ENCODE results near the gene LURAP1L.
A peak's percentile ranks its signal among the peaks of the same experiment; 100 is the strongest.

LURAP1L gene

DNA sequence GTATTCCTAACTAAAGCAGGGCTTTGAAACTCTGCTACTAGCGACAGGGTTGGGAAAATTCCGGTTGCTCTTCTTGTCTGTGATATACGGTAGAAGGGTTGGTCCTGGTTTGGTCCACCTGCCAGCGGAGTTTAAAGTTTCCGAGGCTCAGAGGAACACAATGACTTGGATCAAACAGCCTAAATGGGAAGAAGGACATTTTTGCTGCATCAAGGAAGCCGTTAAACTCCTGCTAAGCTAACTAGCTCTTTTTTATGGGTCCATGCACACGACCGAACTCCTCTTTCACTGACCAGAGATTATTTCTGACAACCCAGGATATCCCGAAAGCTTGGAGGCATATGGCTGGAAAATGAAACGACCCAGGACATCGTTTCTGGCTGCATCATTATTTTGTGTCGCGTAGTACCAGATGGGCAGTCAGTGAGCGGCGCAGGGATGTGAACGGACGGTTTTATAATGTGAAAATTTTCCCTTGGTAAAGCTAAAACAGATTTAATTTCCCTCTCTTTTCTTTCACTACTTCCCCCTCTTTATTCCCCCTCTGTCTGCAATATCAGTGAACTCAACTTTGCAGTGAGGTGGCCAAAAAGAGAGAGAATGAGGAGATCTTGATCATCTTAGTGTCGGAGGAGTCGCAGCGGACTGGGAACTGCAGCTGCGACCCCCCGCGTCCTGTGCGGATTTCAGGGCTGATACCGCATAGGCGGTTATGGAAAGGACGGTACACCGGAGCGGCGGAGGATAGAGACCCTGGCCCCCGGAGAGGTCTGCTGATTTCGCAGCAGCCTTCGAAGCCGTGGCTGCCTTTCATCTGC is at the start of gene LURAP1L:
TSS of gene LURAP1L (plus strand) at position 160 of the 818 bp plus-strand sequence. CDS start 696 bp downstream, outside the sequence.
- DNase-seq, result no peak

DNA sequence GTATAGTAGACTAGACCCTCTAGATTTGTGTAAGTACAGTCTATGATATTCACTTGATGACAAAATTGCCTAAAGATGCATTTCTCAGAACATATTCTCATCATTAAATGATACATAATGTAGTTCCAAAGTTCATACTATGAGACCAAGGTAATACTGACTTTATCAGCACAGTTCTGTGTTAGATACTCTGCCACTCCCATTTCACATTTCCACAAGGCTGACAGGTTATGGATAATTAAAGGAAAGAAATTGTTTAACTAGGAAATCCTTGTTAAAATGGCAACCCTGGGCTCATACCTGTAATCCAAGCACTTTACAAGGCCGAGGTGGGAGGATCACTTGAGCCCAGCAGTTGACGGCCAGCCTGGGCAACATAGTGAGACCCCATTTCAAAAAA is 48.0 kb upstream of the LURAP1L start:
- DNase-seq, result no peak

DNA sequence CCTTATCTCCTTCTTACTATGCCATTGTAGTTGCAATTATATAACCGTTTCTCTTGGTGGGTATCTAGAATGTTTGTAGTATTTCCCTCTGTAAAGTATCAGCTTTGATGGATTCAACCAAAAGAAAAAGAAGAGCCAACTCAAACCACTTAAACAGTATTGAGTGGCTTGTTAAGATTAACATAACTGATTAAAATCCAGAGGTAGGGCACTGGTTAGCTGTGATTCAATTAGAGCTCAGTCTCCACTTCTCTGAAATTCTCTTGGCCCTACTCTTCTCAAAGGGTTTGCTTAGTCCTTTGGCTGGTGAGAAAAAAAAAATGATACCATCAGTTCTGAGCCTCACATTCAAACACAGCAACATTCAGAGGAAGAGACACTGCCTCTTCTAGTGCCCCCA is 44.6 kb upstream of the LURAP1L start:
- no peak for DNase-seq

- no peak for DNase-seq
Observed at GRCh38 chr9:12730927-12731326, 43.9 kb upstream of the LURAP1L start.

GRCh38 chr9:12732971-12733370 is 41.8 kb upstream of the LURAP1L start:
- DNase-seq, result no peak

DNA sequence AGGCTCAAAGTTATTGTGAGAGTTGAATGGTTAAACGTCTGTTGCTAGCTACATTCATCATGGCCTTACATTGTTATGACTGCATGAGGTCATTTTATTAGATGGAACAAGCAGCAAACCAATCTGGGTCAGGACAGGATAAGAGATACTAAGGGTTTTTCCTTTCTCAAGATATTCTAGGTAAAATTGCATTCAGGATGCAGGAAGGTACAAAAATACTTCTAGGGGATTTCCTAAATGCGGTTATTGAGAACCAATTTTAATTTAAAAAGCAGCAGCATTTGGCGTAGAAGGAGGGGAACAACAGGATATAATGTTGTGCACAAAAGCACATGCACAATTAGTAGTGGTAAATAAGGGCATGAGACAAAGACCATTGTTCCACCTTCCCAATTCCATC is 39.2 kb upstream of the LURAP1L start:
- DNase-seq, result no peak

- no peak for DNase-seq
Observed at GRCh38 chr9:12737871-12738270, 36.9 kb upstream of the LURAP1L start.

DNA sequence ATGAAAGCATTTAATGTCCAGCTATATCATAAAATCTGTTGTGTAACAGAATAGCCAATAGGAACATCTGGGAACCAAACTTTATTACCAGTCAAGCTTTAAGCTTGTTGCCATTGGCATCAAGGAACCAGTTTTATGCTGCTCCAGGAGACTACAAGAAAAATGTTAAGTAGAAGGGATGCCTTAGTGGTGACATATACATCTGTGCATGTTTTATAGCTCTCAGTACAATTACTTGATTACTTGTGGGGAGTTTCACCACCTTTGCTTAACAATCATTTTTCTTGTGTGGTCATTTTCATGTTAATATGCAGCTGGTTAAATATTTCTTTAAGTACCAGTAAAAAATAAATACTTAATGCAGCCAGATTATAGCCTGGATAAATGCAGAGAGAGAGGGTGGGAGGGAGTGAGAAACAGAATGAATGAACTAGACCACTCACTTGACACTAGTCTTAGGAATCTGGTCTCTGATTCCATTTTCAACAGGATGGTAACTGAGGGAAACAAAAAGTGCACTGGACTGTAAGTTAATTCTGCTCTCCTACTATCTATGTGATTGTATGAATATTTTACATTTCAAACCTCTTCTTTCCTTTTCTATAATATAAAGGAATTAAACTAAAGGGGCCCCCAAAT is 35.7 kb upstream of the LURAP1L start:
- DNase-seq, result no peak

GRCh38 chr9:12740845-12741244 is 34.0 kb upstream of the LURAP1L start:
- DNase-seq, result no peak

DNA sequence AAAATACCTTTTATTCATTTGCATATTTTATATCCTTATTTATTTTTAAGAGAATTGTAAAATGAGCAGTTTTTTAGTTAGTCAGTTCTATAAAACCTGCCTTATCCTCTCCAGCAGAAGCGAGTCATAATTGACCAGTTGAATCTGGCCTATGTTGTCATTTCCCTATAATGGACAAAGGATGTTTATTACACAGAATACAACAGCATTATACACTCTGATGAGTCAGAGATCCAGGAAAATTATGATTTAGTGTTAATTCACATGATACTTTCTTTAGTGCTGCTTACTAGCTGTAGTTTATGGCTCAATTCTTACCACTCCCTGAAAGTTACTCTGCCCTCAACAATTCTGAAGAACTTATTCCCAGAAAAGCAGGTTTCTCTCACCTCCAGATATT is 26.8 kb upstream of the LURAP1L start:
- no peak for DNase-seq

GRCh38 chr9:12748954-12749353 is 25.9 kb upstream of the LURAP1L start:
- no peak for DNase-seq

DNA sequence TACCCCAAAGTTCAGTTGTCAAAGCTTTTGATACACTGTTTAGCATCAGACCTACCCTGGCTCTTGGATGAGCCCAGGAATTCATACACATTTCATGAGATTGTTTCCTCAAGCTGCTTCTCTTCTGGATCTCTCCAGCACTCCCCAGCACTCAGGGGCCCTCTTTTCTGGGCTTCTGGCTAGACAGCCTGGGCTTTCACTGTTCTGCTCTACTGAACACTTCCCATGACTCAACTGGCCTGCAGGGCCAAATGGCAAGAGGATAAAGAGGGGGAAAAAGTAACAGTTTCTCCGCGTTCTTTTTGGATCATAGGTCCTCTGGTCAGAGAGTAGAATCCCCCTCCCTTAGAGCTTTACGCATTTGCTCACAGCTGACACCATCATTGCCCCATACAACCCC is 20.9 kb upstream of the LURAP1L start:
- DNase-seq, result no peak

- no peak for DNase-seq
Observed at GRCh38 chr9:12759761-12760160, 15.1 kb upstream of the LURAP1L start.

DNA sequence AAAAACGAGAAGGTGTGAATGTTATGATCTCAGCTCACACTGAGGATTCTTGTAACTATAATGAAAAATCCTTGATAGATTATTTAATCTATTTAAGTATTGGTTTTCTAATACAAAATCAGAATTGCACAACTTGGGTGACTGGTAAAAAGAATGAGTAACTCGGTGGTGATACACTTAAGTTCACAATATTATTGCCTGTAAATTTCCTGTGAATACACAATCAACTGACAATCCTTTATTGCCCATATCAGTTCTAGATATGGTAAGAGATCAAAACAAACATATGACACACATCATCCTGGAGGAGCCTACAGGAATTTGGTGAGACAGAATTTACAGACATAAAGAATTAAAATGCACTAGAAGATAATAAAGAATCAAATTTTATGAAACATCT is 14.1 kb upstream of the LURAP1L start:
- no peak for DNase-seq

- no peak for DNase-seq
Observed at GRCh38 chr9:12764150-12764549, 10.7 kb upstream of the LURAP1L start.

- DNase-seq, result no peak
Observed at GRCh38 chr9:12765088-12765798, 9.6 kb upstream of the LURAP1L start.

DNA sequence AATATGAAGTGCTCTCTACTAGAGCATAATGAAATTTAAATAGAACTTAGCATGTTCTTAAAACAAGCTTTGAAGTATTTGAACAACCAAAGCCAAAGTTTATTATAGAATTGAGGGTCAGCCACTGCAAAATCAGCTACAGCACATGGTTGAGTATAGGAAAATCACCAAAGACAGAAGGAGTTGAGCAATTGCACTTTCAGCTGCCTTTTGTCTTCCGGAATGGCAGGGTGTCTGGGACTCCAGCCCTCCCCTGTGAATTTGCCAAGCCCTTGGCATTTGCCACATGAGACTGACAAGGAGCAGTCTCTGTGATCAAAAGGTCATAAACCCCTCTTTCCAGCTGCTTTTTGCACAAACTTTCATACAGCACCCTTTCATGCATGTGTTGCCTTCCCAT is 8.5 kb upstream of the LURAP1L start:
- no peak for DNase-seq

DNA sequence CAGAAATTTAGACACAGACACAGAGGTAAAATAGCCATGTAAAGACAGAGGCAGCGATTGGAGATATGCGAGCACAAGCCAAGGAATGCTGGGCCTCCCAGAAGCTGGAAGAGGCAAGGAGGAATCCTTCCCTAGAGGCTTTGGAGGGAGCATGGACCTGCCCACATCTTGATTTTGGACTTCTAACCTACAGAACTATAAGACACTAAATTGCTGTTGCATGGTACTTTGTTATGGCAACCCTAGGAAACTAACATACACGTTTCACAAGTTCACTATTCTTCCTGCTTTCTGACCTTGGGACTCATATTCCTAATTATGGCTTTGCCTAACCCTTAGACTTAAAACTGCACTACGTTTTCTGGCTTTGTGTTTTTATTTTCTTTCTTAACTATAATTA is 4.6 kb upstream of the LURAP1L start:
- no peak for DNase-seq

- DNase-seq, result no peak
Observed at GRCh38 chr9:12771891-12772290, 2.9 kb upstream of the LURAP1L start.

- DNase-seq, result no peak
Observed at GRCh38 chr9:12773562-12773961, 1.3 kb upstream of the LURAP1L start.

GRCh38 chr9:12775679-12776512 is 1.1 kb downstream of the LURAP1L start:
- peak; percentile 10 for DNase-seq

GRCh38 chr9:12776513-12777055 is 1.8 kb downstream of the LURAP1L start:
- no peak for DNase-seq

Measured in NCI-H1417 treated with DMSO at 0.1 percent for 48 hours (cell line).